AG10803 (cell line): ENCODE measurements around the gene RBM39.

ENCODE experiments used
- DNase-seq: peaks from one replicate; pipeline ENCODE4 v3.0.0; 2010; ENCODE audit warnings: low read depth
- H3K4me3 ChIP-seq: 2 replicates; pipeline ENCODE4 v1.5.1; 2011; ENCODE audit warnings: mild to moderate bottlenecking, low read length, control low read depth
- CTCF ChIP-seq: conservative IDR thresholded peaks from 2 replicates; pipeline ENCODE4 v1.5.1; 2011; ENCODE audit warnings: mild to moderate bottlenecking, low read length, control low read depth, inconsistent platforms

RBM39 gene

GRCh38 chr20:35681960-35682359, 60.1 kb downstream of the RBM39 start:
- no peak overlapping the region for H3K4me3 ChIP-seq
- DNase-seq: no peak
- no peak for TF ChIP-seq CTCF

DNA sequence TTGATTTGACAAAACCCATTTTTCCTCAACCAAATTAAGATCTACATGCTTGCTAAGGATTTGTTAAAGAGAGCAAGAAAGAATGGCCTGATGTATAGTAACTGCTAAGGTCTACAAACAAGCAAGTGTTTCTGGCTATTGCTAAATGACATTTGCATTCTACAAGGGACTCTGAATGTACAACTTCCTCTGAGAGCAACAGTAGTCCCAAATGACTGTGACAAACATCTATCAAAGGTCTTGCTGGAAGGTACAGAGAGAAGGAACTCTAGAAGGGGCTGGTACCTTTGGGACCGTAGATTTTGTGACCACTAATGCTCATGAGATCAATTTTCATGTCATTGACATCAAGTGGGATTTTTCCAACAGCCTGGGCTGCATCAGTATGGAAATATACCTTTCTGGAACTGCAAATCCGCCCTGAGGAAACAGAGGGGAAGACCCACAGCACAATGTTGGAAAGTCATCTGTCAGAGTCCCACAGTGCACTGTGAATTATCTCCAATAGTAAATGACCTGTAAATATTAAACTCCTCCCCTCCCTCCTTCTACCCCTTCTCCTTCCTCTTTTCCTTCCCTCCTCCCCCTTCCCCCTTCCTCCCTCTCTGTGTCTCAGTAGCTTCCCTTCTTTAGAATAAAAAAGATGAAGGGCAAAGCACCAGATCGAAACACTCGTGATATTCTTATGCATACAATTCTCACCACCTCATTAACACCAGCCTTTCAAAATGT, 61.4 kb downstream of the RBM39 start:
- no peak for DNase-seq
- H3K4me3 ChIP-seq: no peak overlapping the region
- TF ChIP-seq CTCF: no peak

- TF ChIP-seq CTCF: no peak
- no peak for DNase-seq
- no peak overlapping the region for H3K4me3 ChIP-seq
Measured at GRCh38 chr20:35674921-35675320, 67.1 kb downstream of the RBM39 start.

- DNase-seq: no peak
- H3K4me3 ChIP-seq: no peak overlapping the region
- no peak for TF ChIP-seq CTCF
Measured at GRCh38 chr20:35673884-35674283, 68.2 kb downstream of the RBM39 start.

DNA sequence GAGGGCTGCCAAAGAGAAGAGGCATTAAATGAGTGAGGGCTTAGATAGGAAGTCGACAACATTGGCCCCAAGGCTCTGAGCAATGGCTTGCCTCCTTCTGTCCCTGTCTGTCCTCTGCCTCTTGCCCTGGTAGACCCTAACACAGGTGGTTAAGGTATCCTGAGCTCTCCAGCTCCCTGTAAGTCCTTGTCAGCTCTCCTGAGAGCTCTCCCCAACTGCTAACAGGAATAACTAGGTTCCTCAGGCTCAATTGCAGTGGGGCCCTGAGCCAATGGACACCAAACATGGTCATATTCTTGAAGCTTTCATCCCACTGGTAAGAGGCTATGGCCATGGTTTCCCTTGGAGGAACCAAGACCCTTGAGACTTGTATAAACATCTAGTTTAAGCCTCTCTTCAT, 72.4 kb downstream of the RBM39 start:
- no peak overlapping the region for H3K4me3 ChIP-seq
- DNase-seq: no peak
- TF ChIP-seq CTCF: no peak

DNA sequence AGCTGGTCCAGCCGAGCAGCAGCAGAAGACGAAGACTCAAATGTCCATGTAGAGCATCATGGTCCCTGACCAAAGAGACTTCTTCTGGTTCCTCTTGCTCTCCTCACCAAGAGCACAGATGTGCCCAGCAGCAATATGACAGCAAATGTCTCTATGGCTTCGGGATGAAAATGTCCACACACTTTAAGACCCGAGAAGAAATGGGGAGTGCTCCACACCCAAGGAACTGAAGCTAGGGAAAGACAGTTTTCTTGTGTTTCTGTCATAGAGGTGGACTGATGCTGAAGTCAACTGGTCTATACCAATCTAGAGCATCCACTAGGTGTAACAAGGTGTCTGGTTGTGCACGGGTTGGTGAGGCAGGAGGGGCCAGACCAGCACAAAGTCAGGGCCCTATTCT, 72.8 kb downstream of the RBM39 start:
- TF ChIP-seq CTCF: no peak
- H3K4me3 ChIP-seq: no peak overlapping the region
- DNase-seq: no peak

DNA sequence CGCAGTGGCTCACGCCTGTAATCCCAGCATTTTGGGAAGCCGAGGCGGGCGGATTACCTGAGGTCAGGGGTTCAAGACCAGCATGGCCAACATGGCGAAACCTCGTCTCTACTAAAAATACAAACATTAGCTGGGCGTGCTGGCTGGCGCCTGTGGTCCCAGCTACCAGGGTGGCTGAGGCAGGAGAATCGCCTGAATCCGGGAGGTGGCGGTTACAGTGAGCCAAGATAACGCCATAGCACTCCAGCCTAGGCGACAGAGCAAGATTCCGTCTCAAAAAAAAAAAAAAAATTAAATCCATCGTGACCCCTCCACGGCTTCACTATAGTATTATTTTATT, 76.1 kb downstream of the RBM39 start:
- no peak for DNase-seq
- no peak for TF ChIP-seq CTCF
- no peak overlapping the region for H3K4me3 ChIP-seq
